HepG2 (cell line): ENCODE measurements around the gene ALOX12. TPM values are rescaled to one million over a fixed set of nuclear protein-coding genes. Genes with fewer than 3 reads are reported as not detected.
"Not testable (repeated sequence)": the region's sequence is repeated elsewhere in the genome, so short reads cannot be mapped to it uniquely, and the experiment has no call there.

Experiments
- CEBPG ChIP-seq: IDR thresholded peaks from 2 replicates; pipeline ENCODE4 v1.6.1; 2016
- ELF3 ChIP-seq: IDR thresholded peaks from 2 replicates; pipeline ENCODE4 v1.6.1; 2016; ENCODE audit warnings: missing genetic modification reagents, missing compliant biosample characterization
- FOXA1 ChIP-seq, 2 experiments: fragments of 450-650 bp in 1 of 2; sonication (generic) in 1 of 2; formaldehyde crosslinking in 1 of 2; IDR thresholded peaks; 2 replicates each; pipeline versions ENCODE4 v1.4.0 to v1.6.1; 2016 to 2020; ENCODE audit warnings: missing genetic modification reagents in 1 of 2
- HOXA3 ChIP-seq: sonication (generic); formaldehyde crosslinking; IDR thresholded peaks from 2 replicates; pipeline ENCODE4 v1.5.0; 2020; ENCODE audit warnings: missing genetic modification reagents
- MAFK ChIP-seq, 2 experiments: IDR thresholded peaks in 1 of 2; conservative IDR thresholded peaks in 1 of 2; 2 replicates each; pipeline ENCODE4 v1.6.1; 2011; ENCODE audit warnings: improper control_type of control experiment in 2 of 2, low read length in 2 of 2
- POLR2G ChIP-seq: fragments of 200-400 bp; formaldehyde crosslinking; IDR thresholded peaks from 2 replicates; pipeline ENCODE4 v1.6.1; 2018; ENCODE audit warnings: mild to moderate bottlenecking, low read depth, low read length, moderate library complexity
- PPARG ChIP-seq: conservative IDR thresholded peaks from 2 replicates; pipeline ENCODE4 v1.6.1; 2016; ENCODE audit warnings: missing biosample characterization, missing genetic modification reagents
- SP5 ChIP-seq: IDR thresholded peaks from 2 replicates; pipeline ENCODE4 v1.6.1; 2016; ENCODE audit warnings: low read depth, borderline replicate concordance
- TCF7L2 ChIP-seq: IDR thresholded peaks from 2 replicates; pipeline ENCODE4 v1.6.1; 2011; ENCODE audit warnings: mild to moderate bottlenecking, low read depth, low read length, moderate library complexity
- ZFP90 ChIP-seq: sonication (generic); formaldehyde crosslinking; IDR thresholded peaks from 2 replicates; pipeline ENCODE4 v1.8.0; 2022; ENCODE audit warnings: missing genetic modification reagents, mild to moderate bottlenecking, inconsistent platforms, borderline replicate concordance
- polyA plus RNA-seq, 8 experiments: library from polyadenylated mRNA; depleted of rRNA in 3 of 8; stranded (reverse) in 7 of 8; unstranded in 1 of 8; fragments of >200 nt; fragmentation: Illumina TruSeq in 4 of 8; extraction: Trizol in 4 of 8; gene quantifications; 2 replicates each; pipeline versions ENCODE4 v1.2.1 to v1.2.3, GENCODE V29; 2011 to 2016; ENCODE audit warnings: low read depth in 4 of 8, missing spikeins in 1 of 8, mixed read lengths in 1 of 8; ENCODE audit not compliant: insufficient read depth in 1 of 8
- total RNA-seq, 5 experiments: library from RNA; depleted of rRNA; stranded (reverse); fragments of >200 nt; fragmentation: Illumina TruSeq; extraction: Trizol; gene quantifications; 2 replicates each; pipeline ENCODE4 v1.2.3, GENCODE V29; 2016; ENCODE audit warnings: low read depth in 1 of 5
- TF ChIP-seq, protein P1 (sequence below): sonication (generic); formaldehyde crosslinking; IDR thresholded peaks from 2 replicates; pipeline ENCODE4 v1.5.0; 2020; ENCODE audit warnings: mild to moderate bottlenecking, missing genetic modification reagents, borderline replicate concordance
- TF ChIP-seq, protein P2 (sequence below): sonication (generic); formaldehyde crosslinking; IDR thresholded peaks from 2 replicates; pipeline ENCODE4 v1.4.0; 2020; ENCODE audit warnings: missing genetic modification reagents, borderline replicate concordance
- TF ChIP-seq, protein P3 (sequence below): sonication (generic); formaldehyde crosslinking; IDR thresholded peaks from 2 replicates; pipeline ENCODE4 v1.4.0; 2020; ENCODE audit warnings: missing genetic modification reagents
- TF ChIP-seq, protein P4 (sequence below): IDR thresholded peaks from 2 replicates; pipeline ENCODE4 v1.6.1; 2016; ENCODE audit warnings: control low read depth
- TF ChIP-seq, protein P5 (sequence below): sonication (generic); formaldehyde crosslinking; IDR thresholded peaks from 2 replicates; pipeline ENCODE4 v1.4.0; 2020; ENCODE audit warnings: missing genetic modification reagents

The ALOX12 gene
- total and polyA plus RNA-seq, 2 of the 13 experiments (the other 11 are each of a cell fraction or from before 2014, with no cell fraction given), result not detected

DNA sequence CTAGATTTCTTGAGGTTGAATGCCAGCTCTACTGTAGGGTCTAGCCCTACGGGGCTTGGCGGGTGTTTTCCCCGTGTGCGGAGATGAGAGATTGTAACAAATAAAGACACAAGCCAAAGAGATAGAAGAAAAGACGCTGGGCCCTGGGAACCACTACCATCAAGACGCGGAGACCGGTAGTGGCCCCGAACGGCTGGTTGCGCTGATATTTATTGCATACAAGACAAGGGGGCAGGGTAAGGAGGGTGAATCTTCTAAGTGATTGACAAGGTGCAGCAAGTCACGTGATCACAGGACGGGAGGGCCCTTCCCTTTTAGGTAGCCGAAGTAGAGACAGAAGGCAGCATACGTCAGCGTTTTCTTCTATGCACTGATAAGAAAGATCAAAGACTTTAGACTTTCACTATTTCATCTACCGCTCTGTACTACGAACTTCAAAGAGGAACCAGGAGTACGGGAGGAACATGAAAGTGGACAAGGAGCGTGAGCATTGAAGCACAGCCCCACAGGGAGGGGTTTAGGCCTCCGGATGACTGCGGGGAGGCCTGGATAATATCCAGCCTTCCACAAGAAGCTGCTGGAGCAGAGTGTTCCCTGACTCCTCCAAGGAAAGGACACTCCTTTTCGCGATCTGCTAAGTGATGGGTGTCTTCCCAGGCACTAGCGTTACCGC is 51.0 kb downstream of the ALOX12 start (continued):
- TF ChIP-seq, protein P1, sequence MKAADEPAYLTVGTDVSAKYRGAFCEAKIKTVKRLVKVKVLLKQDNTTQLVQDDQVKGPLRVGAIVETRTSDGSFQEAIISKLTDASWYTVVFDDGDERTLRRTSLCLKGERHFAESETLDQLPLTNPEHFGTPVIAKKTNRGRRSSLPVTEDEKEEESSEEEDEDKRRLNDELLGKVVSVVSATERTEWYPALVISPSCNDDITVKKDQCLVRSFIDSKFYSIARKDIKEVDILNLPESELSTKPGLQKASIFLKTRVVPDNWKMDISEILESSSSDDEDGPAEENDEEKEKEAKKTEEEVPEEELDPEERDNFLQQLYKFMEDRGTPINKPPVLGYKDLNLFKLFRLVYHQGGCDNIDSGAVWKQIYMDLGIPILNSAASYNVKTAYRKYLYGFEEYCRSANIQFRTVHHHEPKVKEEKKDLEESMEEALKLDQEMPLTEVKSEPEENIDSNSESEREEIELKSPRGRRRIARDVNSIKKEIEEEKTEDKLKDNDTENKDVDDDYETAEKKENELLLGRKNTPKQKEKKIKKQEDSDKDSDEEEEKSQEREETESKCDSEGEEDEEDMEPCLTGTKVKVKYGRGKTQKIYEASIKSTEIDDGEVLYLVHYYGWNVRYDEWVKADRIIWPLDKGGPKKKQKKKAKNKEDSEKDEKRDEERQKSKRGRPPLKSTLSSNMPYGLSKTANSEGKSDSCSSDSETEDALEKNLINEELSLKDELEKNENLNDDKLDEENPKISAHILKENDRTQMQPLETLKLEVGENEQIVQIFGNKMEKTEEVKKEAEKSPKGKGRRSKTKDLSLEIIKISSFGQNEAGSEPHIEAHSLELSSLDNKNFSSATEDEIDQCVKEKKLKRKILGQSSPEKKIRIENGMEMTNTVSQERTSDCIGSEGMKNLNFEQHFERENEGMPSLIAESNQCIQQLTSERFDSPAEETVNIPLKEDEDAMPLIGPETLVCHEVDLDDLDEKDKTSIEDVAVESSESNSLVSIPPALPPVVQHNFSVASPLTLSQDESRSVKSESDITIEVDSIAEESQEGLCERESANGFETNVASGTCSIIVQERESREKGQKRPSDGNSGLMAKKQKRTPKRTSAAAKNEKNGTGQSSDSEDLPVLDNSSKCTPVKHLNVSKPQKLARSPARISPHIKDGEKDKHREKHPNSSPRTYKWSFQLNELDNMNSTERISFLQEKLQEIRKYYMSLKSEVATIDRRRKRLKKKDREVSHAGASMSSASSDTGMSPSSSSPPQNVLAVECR (CRISPR knock-in tag), result peak; percentile 50; the same call in 1 of the 2 replicates
- peak; percentile 91 to 92 for TF ChIP-seq MAFK (conservative IDR thresholded peaks at IDR 0.05 in 1 of 2, IDR thresholded peaks at IDR 0.05 in 1 of 2; ENCODE audit: low read length in 2 of 2)
- TF ChIP-seq, protein P2, sequence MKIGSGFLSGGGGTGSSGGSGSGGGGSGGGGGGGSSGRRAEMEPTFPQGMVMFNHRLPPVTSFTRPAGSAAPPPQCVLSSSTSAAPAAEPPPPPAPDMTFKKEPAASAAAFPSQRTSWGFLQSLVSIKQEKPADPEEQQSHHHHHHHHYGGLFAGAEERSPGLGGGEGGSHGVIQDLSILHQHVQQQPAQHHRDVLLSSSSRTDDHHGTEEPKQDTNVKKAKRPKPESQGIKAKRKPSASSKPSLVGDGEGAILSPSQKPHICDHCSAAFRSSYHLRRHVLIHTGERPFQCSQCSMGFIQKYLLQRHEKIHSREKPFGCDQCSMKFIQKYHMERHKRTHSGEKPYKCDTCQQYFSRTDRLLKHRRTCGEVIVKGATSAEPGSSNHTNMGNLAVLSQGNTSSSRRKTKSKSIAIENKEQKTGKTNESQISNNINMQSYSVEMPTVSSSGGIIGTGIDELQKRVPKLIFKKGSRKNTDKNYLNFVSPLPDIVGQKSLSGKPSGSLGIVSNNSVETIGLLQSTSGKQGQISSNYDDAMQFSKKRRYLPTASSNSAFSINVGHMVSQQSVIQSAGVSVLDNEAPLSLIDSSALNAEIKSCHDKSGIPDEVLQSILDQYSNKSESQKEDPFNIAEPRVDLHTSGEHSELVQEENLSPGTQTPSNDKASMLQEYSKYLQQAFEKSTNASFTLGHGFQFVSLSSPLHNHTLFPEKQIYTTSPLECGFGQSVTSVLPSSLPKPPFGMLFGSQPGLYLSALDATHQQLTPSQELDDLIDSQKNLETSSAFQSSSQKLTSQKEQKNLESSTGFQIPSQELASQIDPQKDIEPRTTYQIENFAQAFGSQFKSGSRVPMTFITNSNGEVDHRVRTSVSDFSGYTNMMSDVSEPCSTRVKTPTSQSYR (CRISPR knock-in tag), result peak; percentile 26; the same call in 1 of the 2 replicates
- peak; percentile 25; the same call in 1 of the 2 replicates for TF ChIP-seq SP5
- TF ChIP-seq PPARG (CRISPR knock-in tag), result 0 out of 2 replicates have a peak, but pooled peaks have one; percentile 33
- TF ChIP-seq, protein P3, sequence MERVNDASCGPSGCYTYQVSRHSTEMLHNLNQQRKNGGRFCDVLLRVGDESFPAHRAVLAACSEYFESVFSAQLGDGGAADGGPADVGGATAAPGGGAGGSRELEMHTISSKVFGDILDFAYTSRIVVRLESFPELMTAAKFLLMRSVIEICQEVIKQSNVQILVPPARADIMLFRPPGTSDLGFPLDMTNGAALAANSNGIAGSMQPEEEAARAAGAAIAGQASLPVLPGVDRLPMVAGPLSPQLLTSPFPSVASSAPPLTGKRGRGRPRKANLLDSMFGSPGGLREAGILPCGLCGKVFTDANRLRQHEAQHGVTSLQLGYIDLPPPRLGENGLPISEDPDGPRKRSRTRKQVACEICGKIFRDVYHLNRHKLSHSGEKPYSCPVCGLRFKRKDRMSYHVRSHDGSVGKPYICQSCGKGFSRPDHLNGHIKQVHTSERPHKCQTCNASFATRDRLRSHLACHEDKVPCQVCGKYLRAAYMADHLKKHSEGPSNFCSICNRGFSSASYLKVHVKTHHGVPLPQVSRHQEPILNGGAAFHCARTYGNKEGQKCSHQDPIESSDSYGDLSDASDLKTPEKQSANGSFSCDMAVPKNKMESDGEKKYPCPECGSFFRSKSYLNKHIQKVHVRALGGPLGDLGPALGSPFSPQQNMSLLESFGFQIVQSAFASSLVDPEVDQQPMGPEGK (CRISPR knock-in tag), result peak; percentile 77
- peak; percentile 54; the same call in 1 of the 2 replicates for TF ChIP-seq CEBPG (CRISPR knock-in tag)
- TF ChIP-seq ZFP90, result 0 out of 2 replicates have a peak, but pooled peaks have one; percentile 34
- TF ChIP-seq HOXA3 (CRISPR knock-in tag), result peak; percentile 72
- TF ChIP-seq, protein P4, sequence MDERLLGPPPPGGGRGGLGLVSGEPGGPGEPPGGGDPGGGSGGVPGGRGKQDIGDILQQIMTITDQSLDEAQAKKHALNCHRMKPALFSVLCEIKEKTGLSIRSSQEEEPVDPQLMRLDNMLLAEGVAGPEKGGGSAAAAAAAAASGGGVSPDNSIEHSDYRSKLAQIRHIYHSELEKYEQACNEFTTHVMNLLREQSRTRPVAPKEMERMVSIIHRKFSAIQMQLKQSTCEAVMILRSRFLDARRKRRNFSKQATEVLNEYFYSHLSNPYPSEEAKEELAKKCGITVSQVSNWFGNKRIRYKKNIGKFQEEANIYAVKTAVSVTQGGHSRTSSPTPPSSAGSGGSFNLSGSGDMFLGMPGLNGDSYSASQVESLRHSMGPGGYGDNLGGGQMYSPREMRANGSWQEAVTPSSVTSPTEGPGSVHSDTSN (CRISPR knock-in tag), result peak; percentile 67
- TF ChIP-seq, protein P5, sequence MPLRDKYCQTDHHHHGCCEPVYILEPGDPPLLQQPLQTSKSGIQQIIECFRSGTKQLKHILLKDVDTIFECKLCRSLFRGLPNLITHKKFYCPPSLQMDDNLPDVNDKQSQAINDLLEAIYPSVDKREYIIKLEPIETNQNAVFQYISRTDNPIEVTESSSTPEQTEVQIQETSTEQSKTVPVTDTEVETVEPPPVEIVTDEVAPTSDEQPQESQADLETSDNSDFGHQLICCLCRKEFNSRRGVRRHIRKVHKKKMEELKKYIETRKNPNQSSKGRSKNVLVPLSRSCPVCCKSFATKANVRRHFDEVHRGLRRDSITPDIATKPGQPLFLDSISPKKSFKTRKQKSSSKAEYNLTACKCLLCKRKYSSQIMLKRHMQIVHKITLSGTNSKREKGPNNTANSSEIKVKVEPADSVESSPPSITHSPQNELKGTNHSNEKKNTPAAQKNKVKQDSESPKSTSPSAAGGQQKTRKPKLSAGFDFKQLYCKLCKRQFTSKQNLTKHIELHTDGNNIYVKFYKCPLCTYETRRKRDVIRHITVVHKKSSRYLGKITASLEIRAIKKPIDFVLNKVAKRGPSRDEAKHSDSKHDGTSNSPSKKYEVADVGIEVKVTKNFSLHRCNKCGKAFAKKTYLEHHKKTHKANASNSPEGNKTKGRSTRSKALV (CRISPR knock-in tag), result 0 out of 2 replicates have a peak, but pooled peaks have one; percentile 24
- peak; percentile 62 for TF ChIP-seq POLR2G
- peak; percentile 52; the same call in 1 of the 2 replicates for TF ChIP-seq ELF3 (CRISPR knock-in tag)
- TF ChIP-seq FOXA1 (IDR thresholded peaks at IDR 0.05), result not testable (repeated sequence)
- TF ChIP-seq FOXA1 (CRISPR knock-in tag; IDR thresholded peaks at IDR 0.05), result peak; percentile 8; the same call in 1 of the 2 replicates
- TF ChIP-seq TCF7L2, result peak; percentile 77
